Ammon's horn (tissue), 1 donor: Measurements from ENCODE around the gene CELSR1.
"Not testable (repeated sequence)": the region's sequence is repeated elsewhere in the genome, so short reads cannot be mapped to it uniquely, and the experiment has no call there.

Experiments used
- DNase-seq: peaks from one replicate; pipeline ENCODE4 v3.0.0-alpha.2; 2016; ENCODE audit warnings: low spot score

CELSR1 gene

GRCh38 chr22:46532416-46532815 lies 5.0 kb downstream of the CELSR1 start:
- no peak for DNase-seq

DNA sequence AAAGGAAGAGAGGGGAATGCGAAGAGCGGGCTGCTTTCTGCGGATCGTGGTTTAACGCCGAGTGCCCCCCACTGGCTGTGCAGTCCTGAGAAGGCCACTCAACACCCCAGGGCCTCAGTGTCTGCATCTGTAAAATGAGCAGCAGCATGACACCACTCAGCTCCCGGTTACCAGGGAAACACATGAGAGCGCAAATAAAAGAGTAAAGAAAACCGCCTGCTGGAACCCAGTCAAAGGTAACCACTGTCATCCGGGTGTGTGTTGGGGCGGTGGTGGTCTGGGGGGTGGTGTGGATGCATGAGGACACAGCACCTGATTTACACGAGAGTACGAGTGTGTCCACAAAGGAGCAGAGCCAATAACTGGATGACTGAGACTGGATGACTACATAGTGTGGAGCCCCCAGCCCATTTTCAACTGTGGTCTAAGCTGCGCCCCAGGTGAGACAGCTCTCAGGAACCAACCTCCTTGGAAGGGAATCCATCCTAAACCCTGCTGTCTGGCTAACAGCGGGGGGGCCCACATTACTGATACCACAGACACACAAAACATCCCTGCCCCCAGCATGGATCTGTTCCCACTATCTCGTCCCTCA lies 5.7 kb downstream of the CELSR1 start:
- no peak for DNase-seq

- DNase-seq = no peak
Observed at GRCh38 chr22:46528121-46528610, 9.3 kb downstream of the CELSR1 start.

- DNase-seq = no peak
Observed at GRCh38 chr22:46526244-46526839, 11.1 kb downstream of the CELSR1 start.

DNA sequence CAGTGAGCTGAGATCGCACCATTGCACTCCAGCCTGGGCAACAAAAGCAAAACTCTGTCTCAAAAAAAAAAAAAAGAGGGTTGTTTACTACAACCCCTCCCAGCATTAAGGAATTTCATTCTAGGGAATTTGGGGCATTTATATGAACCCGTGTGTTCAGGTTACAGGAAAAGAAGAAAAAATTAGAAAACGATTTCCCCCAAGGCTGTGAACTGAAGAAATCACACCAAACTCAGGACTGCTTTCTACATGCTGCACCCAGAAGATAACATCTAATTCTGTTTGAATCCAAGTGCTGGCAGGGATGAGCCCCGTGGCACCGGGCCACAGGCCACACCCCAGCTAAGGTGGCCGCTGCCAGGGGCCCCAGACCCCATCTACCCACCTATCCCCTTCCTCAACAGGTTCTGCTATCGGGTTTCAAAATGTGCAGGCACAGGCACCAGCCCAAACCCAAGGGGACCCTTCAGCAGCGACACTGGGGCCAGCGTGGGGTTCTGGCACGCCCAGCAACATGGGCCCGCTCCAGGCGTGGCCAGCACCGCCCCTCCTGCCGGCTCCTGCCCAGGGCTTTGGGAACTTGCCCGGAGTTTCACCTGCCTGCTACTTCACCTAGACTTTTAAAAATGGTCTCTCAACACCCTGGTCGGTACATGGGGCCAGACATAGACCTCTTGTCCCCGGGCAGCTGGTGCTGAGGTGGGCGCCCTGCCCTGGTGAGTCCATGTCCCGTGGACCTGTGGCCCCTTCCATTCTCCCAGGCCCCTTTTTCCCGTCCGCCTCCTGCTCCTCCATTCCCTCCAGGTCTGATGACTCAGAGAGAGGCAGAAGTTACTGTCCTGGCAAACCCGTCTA lies 11.8 kb downstream of the CELSR1 start:
- no peak for DNase-seq

DNA sequence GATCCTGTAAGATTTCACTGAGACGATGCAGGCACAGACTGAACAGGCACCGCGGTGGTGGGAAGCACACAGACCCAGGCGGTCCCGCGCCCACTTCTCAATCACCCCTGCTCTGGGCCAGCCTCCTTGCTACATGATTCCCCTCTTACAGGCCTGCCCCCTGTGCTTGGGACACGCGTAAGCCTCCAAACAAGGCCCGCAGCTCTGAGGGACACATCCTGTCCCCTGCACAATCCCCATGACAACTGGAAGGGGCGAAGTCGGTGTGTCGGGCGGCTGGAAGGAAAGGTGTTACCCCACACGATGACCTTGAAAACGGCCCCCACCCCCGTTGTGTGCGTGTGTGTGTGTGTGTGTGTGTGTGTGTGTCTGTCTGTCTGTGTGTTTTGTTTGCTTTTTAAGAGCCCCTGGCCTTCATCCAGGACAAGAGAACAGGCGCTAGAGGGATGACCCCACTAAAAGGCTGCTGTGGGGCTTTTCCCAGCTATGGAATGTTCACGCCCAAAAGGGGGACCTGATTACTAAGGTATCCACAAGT lies 13.1 kb downstream of the CELSR1 start:
- DNase-seq = no peak

GRCh38 chr22:46522797-46523196 lies 14.6 kb downstream of the CELSR1 start:
- no peak for DNase-seq

DNA sequence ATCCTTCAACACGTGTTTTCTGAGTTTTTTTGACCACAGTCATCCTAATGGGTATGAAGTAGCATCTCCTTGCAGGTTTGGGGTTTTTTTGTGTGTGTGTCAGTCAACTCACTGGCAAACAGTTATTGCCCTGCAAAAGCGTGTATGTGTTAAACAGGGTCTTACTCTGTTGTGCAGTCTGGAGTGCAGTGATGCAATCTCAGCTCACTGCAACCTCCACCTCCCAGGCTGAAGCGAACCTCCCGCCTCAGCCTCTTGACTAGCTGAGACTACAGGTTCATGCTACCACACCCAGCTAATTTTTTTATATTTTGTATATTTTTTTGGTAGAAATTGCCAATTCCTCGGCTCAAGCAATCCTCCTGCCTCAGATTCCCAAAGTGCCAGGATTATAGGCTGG lies 15.4 kb downstream of the CELSR1 start:
- no peak for DNase-seq

GRCh38 chr22:46520880-46521279 lies 16.5 kb downstream of the CELSR1 start:
- DNase-seq = no peak

DNA sequence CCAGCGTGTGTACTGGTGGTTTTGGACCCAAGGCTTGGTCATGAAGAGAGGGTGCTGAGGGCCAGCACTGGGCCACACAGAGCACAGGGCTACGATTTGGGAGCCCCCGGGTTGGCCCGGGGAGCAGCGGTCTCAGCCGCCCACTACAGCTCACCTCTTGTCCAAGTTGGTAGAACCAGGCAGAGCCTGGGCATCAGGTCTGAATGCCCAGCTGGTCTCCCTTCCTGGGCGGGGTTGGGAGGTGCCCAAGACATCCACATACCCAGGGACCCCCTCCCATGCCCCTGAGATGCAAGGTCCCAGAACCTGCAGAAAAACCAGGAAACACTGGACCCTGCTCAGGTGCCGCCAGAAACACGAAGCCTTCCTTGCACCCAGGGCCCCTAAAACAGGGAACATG lies 18.0 kb downstream of the CELSR1 start:
- no peak for DNase-seq

- DNase-seq = no peak
Observed at GRCh38 chr22:46518542-46519325, 18.7 kb downstream of the CELSR1 start.

- no peak for DNase-seq
Observed at GRCh38 chr22:46518038-46518437, 19.4 kb downstream of the CELSR1 start.

DNA sequence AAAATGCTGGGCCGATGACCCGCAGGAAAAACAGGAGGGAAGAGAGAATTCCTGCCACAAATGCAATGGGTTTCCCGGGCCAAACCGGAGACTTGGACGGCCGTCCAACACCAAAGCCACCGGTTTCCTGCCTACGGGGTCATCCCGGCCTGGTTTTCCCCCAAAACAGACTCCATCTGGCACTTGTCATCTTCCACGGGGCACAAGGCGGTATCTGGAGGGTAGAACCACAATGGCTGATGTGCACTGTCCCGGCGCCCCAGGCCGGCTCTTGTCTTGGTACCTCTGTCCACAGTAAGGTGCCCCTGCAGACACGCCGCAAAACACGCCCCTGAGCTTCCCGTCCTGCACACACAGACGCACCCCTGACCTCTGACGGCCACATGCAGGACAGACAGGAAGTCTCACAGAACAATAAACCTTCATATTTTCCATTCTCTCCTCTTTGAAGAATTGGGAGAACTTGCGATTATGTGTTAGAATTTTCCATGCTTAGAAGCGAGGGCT lies 20.1 kb downstream of the CELSR1 start:
- DNase-seq = no peak

DNA sequence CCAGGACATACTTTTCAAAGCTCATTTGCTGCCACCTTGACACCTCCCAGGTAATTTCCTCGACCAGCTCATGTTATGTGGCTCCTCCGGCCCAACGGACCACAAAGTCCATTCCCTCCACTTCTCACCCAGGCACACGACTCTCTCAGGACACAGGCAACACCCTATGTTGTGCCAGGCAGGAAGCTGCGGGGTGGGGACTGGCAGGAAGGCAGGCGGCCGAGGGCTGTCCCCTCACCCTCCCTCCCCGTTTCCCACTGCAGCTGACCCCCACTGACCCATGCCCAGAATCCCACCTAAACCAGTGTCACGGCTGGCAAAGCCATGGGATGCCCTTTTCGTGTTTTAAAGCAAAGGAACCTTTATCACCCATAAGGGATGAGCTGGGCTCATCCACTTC lies 20.8 kb downstream of the CELSR1 start:
- DNase-seq = no peak

DNA sequence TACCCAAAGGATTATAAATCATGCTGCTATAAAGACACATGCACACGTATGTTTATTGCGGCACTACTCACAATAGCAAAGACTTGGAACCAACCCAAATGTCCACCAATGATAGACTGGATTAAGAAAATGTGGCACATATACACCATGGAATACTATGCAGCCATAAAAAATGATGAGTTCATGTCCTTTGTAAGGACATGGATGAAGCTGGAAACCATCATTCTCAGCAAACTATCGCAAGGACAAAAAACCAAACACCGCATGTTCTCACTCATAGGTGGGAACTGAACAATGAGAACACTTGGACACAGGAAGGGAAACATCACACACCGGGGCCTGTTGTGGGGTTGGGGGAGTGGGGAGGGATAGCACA lies 21.3 kb downstream of the CELSR1 start:
- not testable (repeated sequence) for DNase-seq

DNA sequence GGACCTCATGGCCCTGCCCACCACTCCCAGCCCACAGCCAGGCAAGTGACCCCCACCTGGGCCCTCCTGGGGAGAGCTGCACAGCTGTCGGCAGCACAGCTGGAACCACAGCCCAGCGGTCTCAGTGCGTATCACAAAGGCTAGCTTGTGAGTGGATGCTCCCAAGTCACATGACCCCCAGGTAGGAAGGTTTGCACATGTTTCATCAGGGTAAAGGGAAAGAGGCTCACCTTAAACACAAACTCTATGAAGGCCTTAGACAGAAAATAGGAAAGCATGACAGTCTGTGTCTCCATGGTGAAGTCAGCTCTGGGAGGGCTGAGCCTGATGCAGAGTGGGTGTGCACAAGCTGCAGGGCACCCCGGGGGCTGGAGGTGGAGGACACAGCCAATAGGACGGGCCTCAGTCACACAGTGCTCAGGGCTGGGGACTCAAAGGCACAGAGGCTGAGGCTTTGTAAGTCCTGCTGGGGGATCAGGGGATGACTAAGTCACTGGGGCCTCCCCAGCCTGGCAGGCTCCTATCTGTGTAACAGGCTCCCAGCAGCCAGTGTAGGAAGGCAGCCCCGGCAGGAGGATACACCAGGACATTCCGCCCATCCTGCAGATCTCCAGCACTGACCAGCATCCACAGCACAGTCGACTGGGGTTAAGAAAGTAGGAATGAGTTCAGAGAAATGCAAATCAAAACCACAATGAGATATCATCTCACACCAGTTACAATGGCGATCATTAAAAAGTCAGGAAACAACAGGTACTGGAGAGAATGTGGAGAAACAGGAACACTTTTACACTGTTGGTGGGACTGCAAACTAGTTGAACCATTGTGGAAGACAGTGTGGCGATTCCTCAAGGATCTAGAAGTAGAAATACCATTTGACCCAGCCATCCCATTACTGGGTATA lies 22.0 kb downstream of the CELSR1 start:
- no peak for DNase-seq

DNA sequence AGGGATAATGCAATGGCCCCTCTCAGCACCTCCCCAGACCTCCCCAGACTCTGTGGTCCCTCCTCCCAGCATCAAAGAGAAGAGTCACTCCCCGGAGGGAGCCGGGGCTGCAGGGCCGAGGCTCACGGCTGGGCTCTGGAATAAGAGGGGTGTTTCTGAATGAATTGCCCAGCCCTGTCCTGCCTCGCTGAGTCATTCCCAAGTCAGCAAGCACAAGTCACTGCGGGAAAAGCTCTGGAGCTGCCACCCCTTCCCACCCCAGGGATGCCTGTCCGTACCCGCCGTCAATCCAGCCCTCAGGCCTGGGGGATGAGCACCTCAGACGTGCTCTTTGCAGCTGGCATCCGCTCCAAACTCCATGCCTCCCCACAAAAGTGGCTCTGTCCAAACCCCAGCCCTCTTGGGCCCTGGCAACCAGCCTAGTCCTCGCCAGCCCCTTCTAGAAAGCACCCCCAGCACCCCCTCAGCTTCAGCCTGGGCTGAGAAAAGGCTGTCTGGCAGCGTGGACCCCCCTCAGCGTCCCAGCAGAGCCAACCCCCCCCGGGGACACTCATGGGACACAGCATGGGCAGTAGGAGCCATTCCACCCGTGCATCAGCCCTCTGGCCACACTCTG lies 22.7 kb downstream of the CELSR1 start:
- DNase-seq = no peak

GRCh38 chr22:46513908-46514550 lies 23.4 kb downstream of the CELSR1 start:
- no peak for DNase-seq

DNA sequence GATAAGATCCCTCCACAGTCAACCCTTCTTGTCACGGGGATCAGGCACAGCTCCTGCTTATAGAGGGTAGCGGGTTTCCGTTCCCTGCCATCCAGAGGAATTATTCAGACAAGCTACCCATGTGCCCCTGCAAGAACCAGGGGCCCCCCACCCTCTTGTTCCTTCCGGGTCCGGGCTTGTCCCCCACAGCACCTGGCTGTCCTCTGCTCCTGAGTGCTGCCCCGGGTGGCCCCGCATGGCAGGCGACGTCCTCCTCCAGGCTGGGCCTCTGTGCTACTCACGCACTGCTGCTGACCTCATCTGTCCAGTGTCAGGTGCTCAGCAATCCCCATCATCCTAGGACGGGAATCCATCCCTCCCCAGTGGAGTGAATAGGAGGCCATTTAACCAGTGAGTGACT lies 24.7 kb downstream of the CELSR1 start:
- DNase-seq = no peak

GRCh38 chr22:46512039-46512370 lies 25.4 kb downstream of the CELSR1 start:
- no peak for DNase-seq
